A673 (cell line): ENCODE data around the gene INKA1. TPM values are rescaled to one million over a fixed set of nuclear protein-coding genes. Genes with fewer than 3 reads are reported as not detected.

Experiments used
- BruUV-seq: library from RNA; stranded (reverse); fragments of 400-500 nt; replicated peaks from 2 replicates; lab custom pipeline; 2021; lab: Mats Ljungman, UMichigan
- CTCF ChIA-PET: fragments of 300-600 bp; sonication (Branson Sonifier 250); formaldehyde crosslinking; loops from one replicate; lab custom pipeline; 2022; ENCODE audit warnings: antibody characterized with exemption; lab: Charles Lee
- POLR2A ChIA-PET: fragments of 300-600 bp; sonication (Branson Sonifier 250); formaldehyde crosslinking; loops from one replicate; lab custom pipeline; 2022; ENCODE audit warnings: antibody characterized with exemption; ENCODE audit not compliant: low non-redundant PET; lab: Charles Lee
- DNase-seq: peaks from one replicate; pipeline ENCODE4 v3.0.0-alpha.2; 2015; ENCODE audit warnings: low spot score
- H3K27ac ChIP-seq: fragments of 200-600 bp; sonication (generic); 2 replicates; pipeline ENCODE4 v1.5.1; 2016; ENCODE audit warnings: mixed run types, low read depth, mild to moderate bottlenecking, mixed read lengths, antibody characterized with exemption, low read length; ENCODE audit not compliant: poor library complexity, severe bottlenecking
- H3K27me3 ChIP-seq: fragments of 200-600 bp; sonication (generic); replicated peaks from 2 replicates; pipeline ENCODE4 v1.6.1; 2017; ENCODE audit warnings: mixed run types, low read depth, mild to moderate bottlenecking, mixed read lengths, antibody characterized with exemption, low read length; ENCODE audit not compliant: insufficient read depth, poor library complexity
- H3K36me3 ChIP-seq: fragments of 200-600 bp; sonication (generic); 2 replicates; pipeline ENCODE4 v1.6.1; 2016; ENCODE audit warnings: mixed run types, mild to moderate bottlenecking, mixed read lengths, antibody characterized with exemption, low read length; ENCODE audit not compliant: insufficient read depth, poor library complexity, severe bottlenecking
- H3K4me1 ChIP-seq: fragments of 200-600 bp; sonication (generic); 2 replicates; pipeline ENCODE4 v1.6.1; 2017; ENCODE audit warnings: mixed run types, mild to moderate bottlenecking, mixed read lengths, antibody characterized with exemption, low read length; ENCODE audit not compliant: insufficient read depth, poor library complexity, severe bottlenecking
- H3K4me3 ChIP-seq: fragments of 200-600 bp; sonication (generic); 2 replicates; pipeline ENCODE4 v1.5.1; 2016; ENCODE audit warnings: low read depth, mixed run types, mild to moderate bottlenecking, mixed read lengths, low read length; ENCODE audit not compliant: poor library complexity, severe bottlenecking
- H3K9me3 ChIP-seq: fragments of 200-600 bp; sonication (generic); 2 replicates; pipeline ENCODE4 v1.6.1; 2016; ENCODE audit warnings: mixed run types, low read depth, mild to moderate bottlenecking, mixed read lengths, antibody characterized with exemption, low read length; ENCODE audit not compliant: poor library complexity, severe bottlenecking
- EZH2 ChIP-seq: fragments of 200-600 bp; sonication (generic); IDR thresholded peaks from 2 replicates; pipeline ENCODE4 v1.6.1; 2017; ENCODE audit warnings: borderline replicate concordance, low read depth, mild to moderate bottlenecking, mixed read lengths, antibody characterized with exemption, low read length; ENCODE audit not compliant: poor library complexity, severe bottlenecking
- intact Hi-C: fragments of 100-400 bp; cut with micrococcal nuclease; formaldehyde crosslinking; loops from one replicate; pipeline ENCODE4 v1.10.0; 2022; ENCODE audit not compliant: unreplicated experiment
- total RNA-seq: library from RNA; stranded (reverse); gene quantifications from 2 replicates; pipeline ENCODE4 v1.2.3, GENCODE V29; 2021
- TF ChIP-seq, protein P1 (sequence below): fragments of 300-800, 200-600 bp; sonication (generic); conservative IDR thresholded peaks from 2 replicates; pipeline ENCODE4 v1.5.1; 2017; ENCODE audit warnings: low read depth, mild to moderate bottlenecking, antibody characterized with exemption, low read length, moderate library complexity, mixed read lengths

INKA1 gene
- total RNA-seq, 1 experiment from 2014 or later, result 7.1 TPM

DNA sequence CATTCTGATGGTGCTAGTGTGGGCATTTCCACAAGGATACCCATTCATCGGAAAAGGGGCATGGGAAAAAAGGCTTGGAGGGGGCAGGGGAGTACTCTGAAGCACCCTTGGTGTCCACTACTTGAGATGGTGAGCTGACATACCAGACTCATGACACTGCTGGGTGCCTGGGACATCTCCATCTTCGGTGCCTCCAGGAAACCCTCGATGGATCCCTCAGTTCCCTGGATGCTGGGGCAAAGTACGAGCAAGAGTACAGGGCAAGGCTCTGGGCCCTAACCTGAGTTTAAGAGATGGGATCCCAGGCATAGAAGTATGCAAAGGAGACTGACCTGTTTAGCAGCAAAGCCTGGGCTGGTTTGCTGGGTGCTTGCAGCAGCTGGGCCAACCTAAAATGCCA is 11.5 kb upstream of the INKA1 start:
- H3K36me3 ChIP-seq, result no peaks in the 10 kb centered on the region
- no peak overlapping the region for H3K4me3 ChIP-seq
- H3K27ac ChIP-seq, result no peak overlapping the region
- DNase-seq, result no peak
- no TSS peak for BruUV-seq
- no peaks in the 10 kb centered on the region for H3K27me3 ChIP-seq
- TF ChIP-seq EZH2, result no peak
- TF ChIP-seq, protein P1, sequence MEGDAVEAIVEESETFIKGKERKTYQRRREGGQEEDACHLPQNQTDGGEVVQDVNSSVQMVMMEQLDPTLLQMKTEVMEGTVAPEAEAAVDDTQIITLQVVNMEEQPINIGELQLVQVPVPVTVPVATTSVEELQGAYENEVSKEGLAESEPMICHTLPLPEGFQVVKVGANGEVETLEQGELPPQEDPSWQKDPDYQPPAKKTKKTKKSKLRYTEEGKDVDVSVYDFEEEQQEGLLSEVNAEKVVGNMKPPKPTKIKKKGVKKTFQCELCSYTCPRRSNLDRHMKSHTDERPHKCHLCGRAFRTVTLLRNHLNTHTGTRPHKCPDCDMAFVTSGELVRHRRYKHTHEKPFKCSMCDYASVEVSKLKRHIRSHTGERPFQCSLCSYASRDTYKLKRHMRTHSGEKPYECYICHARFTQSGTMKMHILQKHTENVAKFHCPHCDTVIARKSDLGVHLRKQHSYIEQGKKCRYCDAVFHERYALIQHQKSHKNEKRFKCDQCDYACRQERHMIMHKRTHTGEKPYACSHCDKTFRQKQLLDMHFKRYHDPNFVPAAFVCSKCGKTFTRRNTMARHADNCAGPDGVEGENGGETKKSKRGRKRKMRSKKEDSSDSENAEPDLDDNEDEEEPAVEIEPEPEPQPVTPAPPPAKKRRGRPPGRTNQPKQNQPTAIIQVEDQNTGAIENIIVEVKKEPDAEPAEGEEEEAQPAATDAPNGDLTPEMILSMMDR, result no peak
- H3K9me3 ChIP-seq, result no peaks in the 10 kb centered on the region
- POLR2A ChIA-PET, result no interaction called here
- CTCF ChIA-PET, result interaction anchor here (0.7 kb wide), 1 partner anchor 9 kb away, joined by 4 read pairs; no protein-coding TSS in a partner anchor
- H3K4me1 ChIP-seq, result no peaks in the 10 kb centered on the region
- intact Hi-C loops, result no loop called here

DNA sequence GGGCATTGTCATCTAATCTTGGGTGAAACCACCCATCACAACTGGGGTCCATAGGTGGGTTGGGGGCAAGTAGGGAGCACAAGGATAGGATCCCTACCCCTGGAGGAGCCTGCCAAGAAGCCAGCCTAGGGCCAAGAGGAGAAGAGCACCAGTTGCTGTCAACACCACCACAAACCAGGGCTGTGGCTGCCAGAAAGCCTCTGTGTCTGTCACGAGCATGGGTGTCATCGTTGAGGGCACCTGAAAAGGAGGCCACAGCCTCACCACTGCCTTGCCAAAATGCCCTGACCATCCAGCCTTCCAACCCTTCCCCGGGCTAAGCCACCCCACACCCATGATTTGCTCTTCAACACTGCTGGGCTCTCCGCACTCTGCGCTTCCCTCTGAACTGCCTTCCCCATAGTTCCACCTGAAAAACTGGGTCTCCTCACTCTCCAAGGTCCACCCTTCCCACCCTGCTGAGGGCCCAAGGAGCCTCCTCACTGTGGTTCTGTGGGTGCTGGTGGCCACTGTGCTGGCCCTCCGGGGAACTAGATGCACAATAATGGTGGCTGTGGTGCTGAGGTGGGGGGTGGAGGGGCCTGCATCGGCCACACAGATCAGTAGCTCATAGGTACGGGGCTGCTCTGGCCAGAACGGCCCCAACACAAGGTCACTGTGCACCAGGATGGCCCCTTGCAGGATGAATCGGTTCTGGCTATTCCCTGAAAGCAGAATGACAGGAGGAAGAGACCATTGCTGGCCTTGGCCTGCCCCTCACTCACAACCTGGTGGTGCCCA is 10.5 kb upstream of the INKA1 start:
- Histone ChIP-seq H3K27me3 (no peaks in the 10 kb centered on the region), H3K4me1 (no peaks in the 10 kb centered on the region), H3K36me3 (no peaks in the 10 kb centered on the region), H3K9me3 (no peaks in the 10 kb centered on the region), H3K4me3 (no peak overlapping the region), H3K27ac (no peak overlapping the region)
- ChIA-PET CTCF (no interaction called here), POLR2A (interaction anchor here (0.6 kb wide), 1 partner anchor 192 kb away, joined by 3 read pairs; no protein-coding TSS in a partner anchor)
- intact Hi-C loops, result no loop called here
- DNase-seq, result no peak
- TF ChIP-seq EZH2, result no peak
- TF ChIP-seq, protein P1, result no peak
- BruUV-seq, result no TSS peak

DNA sequence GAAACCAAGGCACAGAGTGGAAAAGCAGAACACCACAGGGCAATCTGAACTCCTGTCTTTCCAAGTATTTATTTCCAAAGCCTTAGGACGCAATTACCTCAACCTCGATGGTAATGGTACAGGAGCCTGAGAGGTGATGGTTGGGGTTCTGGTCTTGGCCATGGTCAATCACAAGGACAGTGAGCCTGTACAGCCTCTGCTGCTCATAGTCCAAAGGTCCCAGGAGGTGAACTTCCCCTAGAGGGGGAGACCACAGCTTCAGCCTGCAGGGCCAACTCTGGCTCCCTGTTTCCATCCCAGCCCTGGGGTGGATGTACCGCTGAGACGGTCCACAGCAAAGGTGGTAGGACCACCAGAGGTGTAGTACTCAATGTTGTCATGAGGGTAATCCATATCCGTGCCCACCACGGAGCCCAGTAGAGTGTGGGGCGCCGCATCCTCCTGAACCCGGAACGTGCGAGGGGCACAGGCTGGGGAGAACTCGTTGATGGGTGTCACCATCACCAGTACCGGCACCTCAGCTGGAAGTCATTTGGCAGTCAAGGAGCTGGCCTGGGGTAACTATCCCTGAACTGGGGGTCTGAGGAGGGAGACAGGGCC is 9.5 kb upstream of the INKA1 start:
- POLR2A ChIA-PET, result no interaction called here
- H3K27me3 ChIP-seq, result no peaks in the 10 kb centered on the region
- no peak overlapping the region for H3K27ac ChIP-seq
- DNase-seq, result no peak
- CTCF ChIA-PET, result no interaction called here
- no peaks in the 10 kb centered on the region for H3K36me3 ChIP-seq
- no TSS peak for BruUV-seq
- no peaks in the 10 kb centered on the region for H3K9me3 ChIP-seq
- TF ChIP-seq, protein P1, result no peak
- no peak overlapping the region for H3K4me3 ChIP-seq
- intact Hi-C loops, result no loop called here
- no peaks in the 10 kb centered on the region for H3K4me1 ChIP-seq
